HFFc6 (cell line): ENCODE measurements around the gene IL23A. TPM values are rescaled to one million over a fixed set of nuclear protein-coding genes. Genes with fewer than 3 reads are reported as not detected.

ENCODE experiments used
- DNase-seq: peaks from one replicate; pipeline ENCODE4 v3.0.0-alpha.2; 2018
- H3K27ac Mint-ChIP-seq: 2 replicates; pipeline ENCODE4 v1.8.0; 2020; ENCODE audit warnings: mild to moderate bottlenecking, mixed read lengths
- H3K27me3 Mint-ChIP-seq: 2 replicates; pipeline ENCODE4 v1.8.0; 2021; ENCODE audit warnings: mild to moderate bottlenecking, moderate library complexity, mixed read lengths; ENCODE audit not compliant: insufficient read depth
- H3K36me3 Mint-ChIP-seq: 2 replicates; pipeline ENCODE4 v1.8.0; 2021; ENCODE audit warnings: low read depth, mixed read lengths
- H3K4me1 Mint-ChIP-seq: 2 replicates; pipeline ENCODE4 v1.8.0; 2020; ENCODE audit warnings: low read depth, mixed read lengths
- H3K4me3 Mint-ChIP-seq: 2 replicates; pipeline ENCODE4 v1.8.0; 2020; ENCODE audit warnings: mild to moderate bottlenecking, moderate library complexity, mixed read lengths
- H3K9me3 Mint-ChIP-seq: 2 replicates; pipeline ENCODE4 v1.8.0; 2020; ENCODE audit warnings: mild to moderate bottlenecking, mixed read lengths
- total RNA-seq, 6 experiments: library from RNA; stranded (reverse); fragmentation: NEBNext Ultra II Directional; extraction: Animal tissue kit (Norgen Biotek cat#: 25700); gene quantifications; 2 replicates in 1 of 6; 3 replicates in 5 of 6; pipeline ENCODE4 v1.2.3, GENCODE V29; 2021
- TF ChIP-seq, protein P1 (sequence below): fragments of 200-600 bp; sonication (generic); IDR thresholded peaks from 2 replicates; pipeline ENCODE4 v1.5.0; 2021; ENCODE audit warnings: antibody characterized with exemption, mild to moderate bottlenecking

IL23A gene
- total RNA-seq, 6 experiments from 2014 or later = 0.38 TPM; not detected in 5

DNA sequence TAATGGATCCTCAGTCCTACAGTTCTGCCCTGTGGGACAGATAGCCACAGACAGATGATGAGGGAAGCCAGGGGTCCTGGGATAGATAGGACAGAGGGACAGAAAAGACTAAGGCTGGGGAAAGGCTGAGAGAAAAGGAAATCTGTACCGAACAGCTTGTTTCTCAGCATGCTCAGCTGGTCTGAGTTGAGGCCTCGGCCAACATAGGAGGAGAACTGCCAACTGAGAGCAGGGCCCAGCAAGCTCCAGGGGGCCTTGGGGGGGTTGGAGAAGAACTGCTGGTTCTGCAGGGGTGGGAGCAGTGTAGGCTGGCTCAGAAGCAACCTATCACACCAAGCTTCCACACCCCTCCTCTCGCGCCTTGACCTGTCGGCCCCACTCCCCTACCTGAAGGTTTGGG, 10.1 kb downstream of the IL23A start:
- Mint-ChIP-seq H3K4me3 (no peak overlapping the region), H3K4me1 (no peaks in the 10 kb centered on the region), H3K27me3 (no peaks in the 10 kb centered on the region), H3K36me3 (peaks cover 26% of the 10 kb centered on the region), H3K9me3 (no peaks in the 10 kb centered on the region), H3K27ac (no peak overlapping the region)
- TF ChIP-seq, protein P1, sequence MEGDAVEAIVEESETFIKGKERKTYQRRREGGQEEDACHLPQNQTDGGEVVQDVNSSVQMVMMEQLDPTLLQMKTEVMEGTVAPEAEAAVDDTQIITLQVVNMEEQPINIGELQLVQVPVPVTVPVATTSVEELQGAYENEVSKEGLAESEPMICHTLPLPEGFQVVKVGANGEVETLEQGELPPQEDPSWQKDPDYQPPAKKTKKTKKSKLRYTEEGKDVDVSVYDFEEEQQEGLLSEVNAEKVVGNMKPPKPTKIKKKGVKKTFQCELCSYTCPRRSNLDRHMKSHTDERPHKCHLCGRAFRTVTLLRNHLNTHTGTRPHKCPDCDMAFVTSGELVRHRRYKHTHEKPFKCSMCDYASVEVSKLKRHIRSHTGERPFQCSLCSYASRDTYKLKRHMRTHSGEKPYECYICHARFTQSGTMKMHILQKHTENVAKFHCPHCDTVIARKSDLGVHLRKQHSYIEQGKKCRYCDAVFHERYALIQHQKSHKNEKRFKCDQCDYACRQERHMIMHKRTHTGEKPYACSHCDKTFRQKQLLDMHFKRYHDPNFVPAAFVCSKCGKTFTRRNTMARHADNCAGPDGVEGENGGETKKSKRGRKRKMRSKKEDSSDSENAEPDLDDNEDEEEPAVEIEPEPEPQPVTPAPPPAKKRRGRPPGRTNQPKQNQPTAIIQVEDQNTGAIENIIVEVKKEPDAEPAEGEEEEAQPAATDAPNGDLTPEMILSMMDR = no peak
- DNase-seq = no peak

DNA sequence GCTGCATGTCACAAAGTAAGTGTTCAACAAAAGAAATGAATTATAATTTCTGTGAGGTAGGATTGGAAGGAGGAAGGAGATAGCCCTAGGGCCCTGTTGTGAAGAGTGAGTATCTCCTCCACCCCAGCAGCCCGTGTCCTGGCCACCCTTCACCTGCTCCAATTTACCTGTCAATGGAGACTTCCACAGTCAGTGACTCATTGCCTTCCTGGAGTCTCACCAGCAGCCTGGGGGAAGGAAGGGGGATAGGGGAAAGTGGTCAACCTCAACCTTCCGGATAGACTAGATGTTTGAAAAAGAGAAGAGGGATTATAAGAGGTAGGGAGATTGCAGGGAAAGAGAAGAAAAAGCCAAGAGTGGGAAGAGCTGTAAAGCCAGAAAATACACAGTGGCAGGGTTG, 12.0 kb downstream of the IL23A start:
- no peak overlapping the region for H3K27ac Mint-ChIP-seq
- no peak overlapping the region for H3K4me3 Mint-ChIP-seq
- TF ChIP-seq, protein P1 = no peak
- H3K9me3 Mint-ChIP-seq = no peaks in the 10 kb centered on the region
- H3K36me3 Mint-ChIP-seq = peaks cover 23% of the 10 kb centered on the region
- no peak for DNase-seq
- no peaks in the 10 kb centered on the region for H3K27me3 Mint-ChIP-seq
- no peaks in the 10 kb centered on the region for H3K4me1 Mint-ChIP-seq

DNA sequence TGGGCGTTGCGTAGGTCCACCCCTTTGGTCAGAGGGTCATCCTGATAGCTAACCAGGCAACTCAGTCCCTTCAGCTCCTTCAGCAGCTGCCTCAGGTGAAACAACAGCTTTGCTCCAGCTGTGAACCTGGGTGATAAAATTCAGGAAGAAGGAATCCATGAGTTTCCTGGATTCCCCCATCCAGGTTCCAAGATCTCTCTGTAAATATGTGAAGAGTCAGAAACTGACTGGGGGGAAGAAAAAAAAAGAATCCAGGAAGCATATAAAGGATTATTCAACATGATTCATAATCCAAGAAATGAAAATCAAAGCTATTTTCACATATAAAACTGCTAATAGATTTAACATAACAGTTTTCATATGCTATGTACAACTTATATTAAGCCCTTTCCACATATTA, 12.6 kb downstream of the IL23A start:
- Mint-ChIP-seq H3K27me3 (no peaks in the 10 kb centered on the region), H3K9me3 (no peaks in the 10 kb centered on the region), H3K36me3 (peaks cover 21% of the 10 kb centered on the region), H3K4me1 (no peaks in the 10 kb centered on the region), H3K27ac (no peak overlapping the region), H3K4me3 (no peak overlapping the region)
- TF ChIP-seq, protein P1 = no peak
- DNase-seq = no peak

DNA sequence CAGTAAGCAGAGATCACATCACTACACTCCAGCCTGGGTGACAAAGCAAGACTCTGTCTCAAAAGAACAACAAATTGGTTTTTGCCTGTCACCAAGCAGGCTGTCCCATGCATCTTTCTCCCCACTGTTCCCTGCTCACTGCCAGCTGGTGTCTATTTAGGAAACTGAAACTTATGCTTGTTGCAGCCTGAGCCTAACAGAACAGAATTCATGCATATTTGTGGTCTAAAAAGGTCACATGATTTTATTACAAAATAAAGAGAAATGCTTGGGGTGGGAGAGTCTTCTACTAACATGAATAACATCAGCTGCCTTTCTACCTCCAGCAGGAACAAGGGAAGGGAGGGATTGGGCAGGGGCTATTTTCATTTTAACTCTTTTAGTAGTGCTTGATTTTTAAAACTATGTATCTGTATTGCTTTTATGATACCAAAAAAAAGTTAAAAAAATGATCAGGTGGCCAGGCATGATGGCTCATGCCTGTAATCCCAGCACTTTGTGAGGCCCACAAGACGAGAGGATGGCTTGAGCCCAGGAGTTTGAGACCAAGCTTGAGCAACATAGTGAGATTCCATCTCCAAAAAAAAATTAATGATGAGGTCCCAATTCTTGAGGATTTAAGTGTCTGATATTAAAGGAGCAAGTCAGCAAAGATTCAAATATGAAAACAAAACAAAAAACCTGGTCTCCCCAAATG, 20.3 kb downstream of the IL23A start:
- DNase-seq = peak; percentile 83
- Mint-ChIP-seq H3K4me1 (peaks cover 27% of the 10 kb centered on the region), H3K27ac (peak overlapping the region; percentile 92), H3K27me3 (no peaks in the 10 kb centered on the region), H3K36me3 (peaks cover 6% of the 10 kb centered on the region), H3K4me3 (peak overlapping the region; percentile 91), H3K9me3 (no peaks in the 10 kb centered on the region)
- TF ChIP-seq, protein P1 = no peak

DNA sequence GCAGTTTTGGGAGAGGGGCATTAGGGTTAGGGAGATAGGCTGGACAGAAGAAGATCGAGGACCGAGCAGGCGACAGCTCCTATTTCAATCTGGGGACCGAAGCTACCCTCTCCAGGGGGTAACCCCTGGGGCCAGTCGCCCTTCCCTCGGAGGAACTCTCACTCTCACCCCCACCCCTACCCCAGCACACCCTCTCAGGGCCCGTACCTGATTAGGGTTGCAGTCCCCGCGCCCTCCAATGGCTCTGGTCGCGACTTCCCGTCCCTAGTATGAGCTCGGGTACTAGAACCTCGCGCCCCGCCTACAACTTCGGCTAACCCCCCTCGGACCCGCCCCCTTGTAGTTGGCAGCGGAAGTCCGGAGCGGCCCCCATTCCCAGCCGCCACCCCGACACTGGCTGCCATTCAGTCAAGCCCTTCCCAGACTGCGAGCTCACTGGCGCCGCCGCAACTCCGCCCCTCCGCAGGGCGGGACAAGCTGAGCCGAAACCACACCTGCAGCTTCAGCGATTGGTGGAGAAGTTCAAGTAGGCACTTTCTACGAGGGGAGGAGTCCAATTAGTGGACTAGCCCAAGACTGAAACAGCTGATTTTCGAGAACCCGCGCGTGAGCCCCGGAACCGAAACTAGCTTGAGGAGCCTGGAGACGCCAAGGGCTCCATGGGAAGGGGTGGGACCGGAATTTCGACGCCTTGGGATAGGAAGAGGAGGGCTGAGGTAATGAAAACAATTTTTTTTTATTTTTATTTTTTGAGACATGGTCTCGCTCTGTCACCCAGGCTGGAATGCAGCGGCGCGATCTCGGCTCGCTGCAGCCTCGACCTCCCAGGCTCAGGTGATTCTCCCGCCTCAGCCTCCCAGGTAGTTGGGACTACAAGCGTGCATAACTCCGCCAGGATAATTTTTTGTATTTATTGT, 21.4 kb downstream of the IL23A start, which contains the start of gene STAT2:
STAT2 (minus strand) TSS at position 257 of the 917 bp plus-strand sequence. CDS start 3,536 bp downstream, outside the sequence.
- H3K36me3 Mint-ChIP-seq = peaks cover 6% of the 10 kb centered on the region
- peak within 1 kb of the TSS; percentile 96 for H3K27ac Mint-ChIP-seq
- no peaks in the 10 kb centered on the region for H3K9me3 Mint-ChIP-seq
- peaks cover 27% of the 10 kb centered on the region for H3K4me1 Mint-ChIP-seq
- TF ChIP-seq, protein P1 = no peak
- peak; percentile 100 for DNase-seq
- H3K4me3 Mint-ChIP-seq = peak within 1 kb of the TSS; percentile 91
- H3K27me3 Mint-ChIP-seq = no peaks in the 10 kb centered on the region; the same call in 1 of the 2 replicates
